SKM-1 treated with dmso at 0.1 percent for 144 hours (cell line): ENCODE measurements around the gene WDR11.
"Not testable (repeated sequence)": the region's sequence is repeated elsewhere in the genome, so short reads cannot be mapped to it uniquely, and the experiment has no call there.

Experiments used
- DNase-seq: peaks from one replicate; lab custom pipeline; 2025; ENCODE audit not compliant: unreplicated experiment; lab: John Stamatoyannopoulos, UW

Gene WDR11

DNA sequence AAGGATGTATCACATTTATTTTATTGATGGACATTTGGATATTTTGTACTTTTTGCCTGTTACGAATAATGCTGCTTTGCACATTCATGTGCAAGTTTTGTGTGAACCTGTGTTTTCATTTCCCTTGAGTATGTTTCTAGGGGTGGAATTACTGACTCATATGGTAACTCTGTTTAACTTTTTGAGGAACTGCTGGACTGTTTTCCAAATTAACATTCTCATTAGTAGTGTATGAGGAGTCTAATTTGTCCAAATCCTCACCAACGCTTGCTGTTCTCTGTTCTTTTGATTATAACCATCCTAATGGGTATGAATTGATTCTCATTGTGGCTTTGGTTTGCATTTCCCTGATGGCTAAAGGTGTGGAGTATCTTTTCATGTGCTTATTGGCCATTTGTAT lies 3.2 kb downstream of the WDR11 start:
- DNase-seq = no peak

DNA sequence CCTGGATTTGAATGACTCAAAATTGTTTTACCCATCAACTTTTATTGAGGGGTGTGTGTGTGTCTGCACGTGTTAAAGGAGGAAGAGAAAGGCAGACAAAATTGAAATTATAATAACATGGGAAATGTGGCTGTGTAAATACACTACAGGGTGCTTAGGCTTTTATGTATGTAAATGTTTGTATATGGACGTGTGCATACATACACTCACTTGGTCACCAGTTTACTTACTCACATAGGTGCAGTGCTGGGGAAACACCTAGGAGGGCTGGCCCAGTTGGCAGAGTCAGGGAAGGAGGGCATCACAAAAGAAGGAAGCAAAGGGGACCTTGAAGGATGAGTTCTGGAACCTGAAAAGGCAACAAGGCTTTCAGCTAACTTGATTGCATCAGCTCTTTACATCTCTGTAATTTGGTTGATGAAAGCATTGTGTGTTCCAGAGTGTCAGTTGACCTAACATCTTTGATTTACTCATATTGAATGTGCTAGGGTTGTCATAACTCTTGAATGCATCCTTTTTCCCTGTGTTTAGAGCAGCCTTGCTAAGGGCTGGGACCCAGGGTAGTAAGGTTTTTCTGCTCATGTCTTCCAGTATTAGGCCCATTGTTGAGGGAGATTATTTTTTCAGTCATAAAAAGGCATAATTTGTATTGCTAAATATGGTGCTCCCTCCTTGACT lies 10.2 kb downstream of the WDR11 start:
- DNase-seq = no peak

DNA sequence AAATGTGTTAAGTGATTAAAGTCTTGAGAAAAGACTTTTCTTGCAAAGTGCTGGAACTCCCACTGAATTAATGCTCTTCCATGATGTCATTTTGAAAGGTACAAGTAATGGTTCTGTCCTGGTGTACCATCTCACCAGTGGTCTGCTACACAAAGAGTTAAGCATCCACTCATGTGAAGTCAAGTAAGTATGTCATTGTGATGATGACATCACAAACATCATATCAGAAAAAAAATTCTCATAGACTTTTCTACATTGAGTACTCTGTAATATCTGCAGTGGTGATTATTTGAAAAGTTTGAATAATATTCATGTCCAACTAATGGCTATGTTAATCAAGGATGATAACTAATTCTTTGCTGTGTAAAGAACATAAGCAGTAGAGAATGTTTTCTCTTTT lies 22.6 kb downstream of the WDR11 start:
- DNase-seq = no peak

DNA sequence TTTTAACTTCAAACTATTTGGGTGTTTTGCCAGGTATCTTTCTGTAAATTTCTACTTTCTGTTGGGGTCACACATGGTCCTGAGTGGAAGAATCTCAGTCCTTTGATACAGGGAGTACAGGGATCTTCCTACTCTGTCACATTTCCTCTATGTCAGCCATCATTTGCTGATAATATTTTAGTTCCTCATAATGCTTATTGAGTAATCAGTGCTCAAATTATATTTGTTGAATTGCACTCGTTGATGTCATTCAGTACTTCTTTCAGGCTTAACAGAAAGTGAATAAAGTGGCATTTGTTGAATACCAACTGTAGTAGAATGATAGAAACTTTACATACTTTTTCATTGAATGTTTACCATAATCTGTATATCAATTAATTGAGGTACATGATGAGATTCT lies 31.9 kb downstream of the WDR11 start:
- no peak for DNase-seq

DNA sequence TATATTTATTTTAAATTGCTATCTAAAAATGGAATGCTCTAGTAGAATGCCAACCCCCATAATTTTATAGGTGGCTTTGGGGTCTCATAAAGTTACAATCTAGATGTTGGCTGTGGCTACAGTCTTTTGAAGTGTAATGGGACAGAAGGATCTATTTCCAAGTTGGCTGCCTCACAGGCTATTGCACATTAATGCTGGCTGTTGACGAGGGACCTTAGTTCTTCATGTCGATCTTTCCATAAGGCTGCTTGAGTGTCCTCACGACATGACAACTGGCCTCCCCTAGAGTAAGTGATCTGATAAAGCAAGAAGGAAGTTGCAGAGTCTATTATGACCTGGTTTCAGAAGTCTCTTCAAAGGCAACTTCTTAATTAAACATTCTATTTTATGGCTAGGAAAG lies 36.3 kb downstream of the WDR11 start:
- DNase-seq = no peak

DNA sequence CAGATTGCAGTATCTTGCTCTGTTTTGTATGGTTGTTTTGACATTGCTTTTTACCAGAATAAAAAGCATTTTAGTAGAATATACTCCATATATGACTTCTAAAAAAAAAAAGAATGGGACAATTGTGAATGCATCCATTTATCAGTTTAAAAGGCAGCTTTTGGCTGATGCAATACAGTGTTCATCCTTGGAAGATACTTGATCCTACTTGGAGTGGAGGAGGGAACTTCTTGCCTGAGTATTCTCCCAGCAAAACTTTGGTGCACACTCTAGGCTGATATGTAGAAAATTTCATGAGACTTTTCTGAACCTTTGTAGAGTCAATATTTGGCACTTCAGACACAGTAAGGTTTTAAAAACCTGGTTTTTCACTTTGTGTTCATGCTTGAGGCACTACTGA lies 40.2 kb downstream of the WDR11 start:
- no peak for DNase-seq

DNA sequence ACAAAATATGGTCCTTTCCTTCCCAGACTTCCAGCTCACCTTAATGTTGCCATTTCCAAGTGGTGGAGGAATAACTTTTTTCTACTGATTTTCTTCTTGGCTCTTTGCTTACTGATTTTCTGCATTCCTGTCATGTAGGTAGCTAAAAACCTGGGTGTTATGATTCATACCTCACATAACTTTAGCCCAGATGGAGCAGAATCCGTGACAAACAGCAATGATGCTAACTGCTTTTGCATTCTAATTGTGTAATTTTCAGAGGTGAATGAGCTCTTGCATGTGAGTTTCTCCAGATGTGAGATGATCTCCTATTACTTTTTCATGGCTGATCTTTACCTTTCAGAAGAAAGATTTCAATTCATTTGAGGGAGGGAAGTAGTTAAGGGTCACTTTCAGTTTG lies 43.4 kb downstream of the WDR11 start:
- no peak for DNase-seq

DNA sequence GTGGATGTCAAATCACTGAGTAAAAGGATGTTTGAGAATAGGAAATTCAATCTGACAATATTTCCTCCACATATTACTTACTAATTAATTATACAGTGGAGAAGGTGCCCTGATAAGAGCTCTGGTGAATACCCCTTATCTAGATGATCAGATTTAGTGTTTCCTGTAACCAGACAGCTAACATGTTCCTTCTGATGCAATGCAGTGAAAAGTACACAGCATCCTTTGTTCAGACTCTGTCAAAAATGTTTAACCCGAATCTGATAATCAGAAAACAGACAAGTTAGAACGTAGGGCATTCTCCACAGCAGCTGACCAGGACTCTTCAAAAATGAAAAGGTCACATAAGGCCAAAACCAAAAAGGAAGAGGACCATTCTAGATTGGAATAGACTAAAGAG lies 46.2 kb downstream of the WDR11 start:
- DNase-seq = no peak

DNA sequence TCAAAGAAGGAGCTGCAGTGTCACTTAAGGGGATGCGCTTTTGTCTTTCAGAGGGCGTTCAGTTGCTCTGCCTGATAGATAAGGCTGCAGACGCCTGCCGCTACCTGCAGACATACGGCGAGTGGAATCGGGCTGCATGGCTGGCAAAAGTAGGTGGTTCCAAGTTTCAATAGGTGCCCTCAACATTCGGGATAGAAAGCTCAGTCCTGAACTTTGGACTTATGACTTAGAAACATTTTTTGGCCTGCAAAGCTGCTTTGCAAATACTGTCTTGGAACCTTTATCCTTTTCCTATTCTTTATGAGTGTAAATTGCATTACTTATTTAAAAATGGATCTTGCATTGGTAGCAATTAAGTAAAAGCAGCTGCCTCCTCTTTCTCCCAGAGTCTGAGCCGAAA lies 54.1 kb downstream of the WDR11 start:
- DNase-seq = no peak

DNA sequence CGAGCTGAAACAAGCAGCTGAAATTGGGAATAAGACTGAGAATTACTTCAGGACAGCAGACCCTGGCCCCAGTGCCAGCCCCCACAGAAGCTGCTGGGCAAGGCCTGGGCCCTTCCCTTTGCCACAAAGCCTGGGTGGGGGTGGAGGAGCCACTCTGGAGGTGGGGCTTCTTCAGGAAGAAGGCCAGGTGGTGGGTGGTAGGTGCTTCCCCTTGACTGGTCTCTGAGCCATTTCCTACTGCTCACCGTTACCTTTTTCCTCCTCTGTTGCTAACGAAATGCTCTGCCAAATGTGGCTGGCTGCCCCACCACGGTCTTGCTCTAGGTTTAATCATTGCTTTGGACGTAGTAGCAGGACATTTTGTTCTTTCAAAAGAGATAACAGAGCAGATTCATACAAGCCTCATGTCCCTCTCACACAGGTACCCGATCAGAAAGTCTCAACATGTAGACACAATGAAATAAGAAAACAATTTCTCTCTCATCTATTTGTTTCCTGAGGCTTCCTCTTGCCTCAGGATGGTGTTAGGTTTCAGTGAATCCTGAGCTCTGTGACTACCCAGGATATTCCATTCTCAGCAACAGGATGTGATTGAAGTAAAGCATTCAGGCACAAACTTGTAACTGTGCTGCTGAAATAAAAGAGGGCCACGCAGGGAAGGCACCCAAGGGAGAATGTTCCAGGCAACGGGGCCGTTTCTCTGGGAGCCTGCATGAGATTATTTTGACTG lies 66.5 kb downstream of the WDR11 start:
- DNase-seq = no peak

DNA sequence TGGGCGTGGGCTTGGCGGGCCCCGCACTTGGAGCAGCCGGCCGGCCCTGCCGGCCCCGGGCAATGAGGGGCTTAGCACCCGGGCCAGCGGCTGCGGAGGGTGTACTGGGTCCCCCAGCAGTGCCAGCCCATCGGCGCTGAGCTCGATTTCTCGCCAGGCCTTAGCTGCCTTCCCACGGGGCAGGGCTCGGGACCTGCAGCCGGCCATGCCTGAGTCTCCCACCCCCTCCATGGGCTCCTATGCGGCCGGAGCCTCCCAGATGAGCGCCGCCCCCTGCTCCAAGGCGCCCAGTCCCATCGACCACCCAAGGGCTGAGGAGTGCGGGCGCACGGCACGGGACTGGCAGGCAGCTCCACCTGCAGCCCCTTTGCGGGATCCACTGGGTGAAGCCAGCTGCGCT lies 72.7 kb downstream of the WDR11 start:
- DNase-seq = not testable (repeated sequence)

DNA sequence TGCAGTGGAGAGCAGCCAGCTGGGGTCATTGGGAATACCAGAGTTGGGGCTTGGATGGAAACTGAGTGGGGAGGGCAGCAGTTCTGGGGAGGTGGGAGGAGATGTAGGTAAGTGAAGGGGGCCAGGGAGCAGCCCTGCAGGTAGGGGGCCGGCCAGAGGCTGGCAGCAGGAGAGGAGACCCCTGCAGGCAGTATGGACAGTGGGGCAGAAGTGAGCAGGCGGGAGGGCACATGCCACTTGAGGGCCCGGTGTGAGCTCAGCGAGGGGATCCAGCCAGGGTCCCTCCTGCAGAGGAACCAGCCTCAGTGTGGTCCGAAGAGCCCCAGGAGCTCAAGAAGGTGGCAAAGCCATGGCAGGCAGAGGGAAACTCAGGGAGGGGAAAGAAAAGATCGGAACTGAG lies 75.4 kb downstream of the WDR11 start:
- DNase-seq = no peak

DNA sequence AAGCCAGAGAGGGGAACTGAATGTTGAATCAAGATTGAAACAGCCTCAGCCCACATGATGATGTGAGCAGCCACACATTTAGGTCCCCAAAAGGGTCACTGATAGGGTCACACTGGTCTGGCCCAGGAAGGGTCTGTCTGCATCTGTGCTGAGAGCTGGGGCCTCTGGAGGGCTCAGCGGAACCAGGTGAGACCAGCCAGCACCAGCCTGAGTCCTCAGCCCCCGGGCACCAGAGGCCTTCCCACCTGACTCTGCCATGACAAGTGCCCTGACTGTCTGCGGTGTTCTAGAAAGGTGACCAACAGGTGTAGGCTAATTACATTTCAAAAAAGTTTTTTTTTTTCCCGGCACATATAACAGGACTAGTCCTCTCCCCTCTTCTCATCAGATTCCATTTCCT lies 76.2 kb downstream of the WDR11 start:
- no peak for DNase-seq

DNA sequence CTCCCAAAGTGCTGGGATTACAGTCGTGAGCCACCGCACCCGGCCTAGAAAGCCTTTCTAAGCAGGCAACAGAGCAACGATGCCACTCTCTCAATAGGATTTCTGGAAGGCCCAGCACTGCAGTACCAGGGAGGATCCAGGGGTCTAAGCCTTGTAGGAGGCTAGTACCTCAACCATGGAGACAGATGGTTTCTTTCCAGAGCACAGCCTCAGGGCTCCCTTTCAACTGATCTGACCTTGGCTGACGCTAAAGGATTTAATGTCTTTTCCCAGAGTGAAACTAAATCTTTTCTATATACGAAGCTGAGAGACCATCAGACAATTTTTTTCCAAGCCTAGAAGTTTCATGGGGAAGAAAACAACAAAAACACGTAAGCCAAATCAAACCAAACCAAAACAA lies 78.0 kb downstream of the WDR11 start:
- no peak for DNase-seq

DNA sequence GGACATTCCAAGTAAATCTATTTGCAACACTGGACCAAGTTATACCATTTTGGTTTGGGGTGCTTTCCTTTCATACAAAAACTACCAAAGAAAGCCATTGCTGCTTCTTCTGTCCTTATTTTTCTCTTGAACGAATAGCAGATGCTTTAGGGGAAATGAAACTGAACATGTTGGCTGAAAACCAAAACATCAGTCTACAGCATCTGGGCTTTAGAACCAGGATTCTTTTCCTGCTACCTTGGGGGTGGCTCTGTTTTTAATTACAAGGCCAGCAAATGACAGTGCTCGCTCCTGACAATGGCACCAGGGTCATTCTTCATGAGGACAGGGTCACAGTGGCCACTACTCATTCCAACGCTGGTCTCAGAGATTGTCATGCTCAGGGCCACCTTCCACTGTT lies 80.3 kb downstream of the WDR11 start:
- no peak for DNase-seq

DNA sequence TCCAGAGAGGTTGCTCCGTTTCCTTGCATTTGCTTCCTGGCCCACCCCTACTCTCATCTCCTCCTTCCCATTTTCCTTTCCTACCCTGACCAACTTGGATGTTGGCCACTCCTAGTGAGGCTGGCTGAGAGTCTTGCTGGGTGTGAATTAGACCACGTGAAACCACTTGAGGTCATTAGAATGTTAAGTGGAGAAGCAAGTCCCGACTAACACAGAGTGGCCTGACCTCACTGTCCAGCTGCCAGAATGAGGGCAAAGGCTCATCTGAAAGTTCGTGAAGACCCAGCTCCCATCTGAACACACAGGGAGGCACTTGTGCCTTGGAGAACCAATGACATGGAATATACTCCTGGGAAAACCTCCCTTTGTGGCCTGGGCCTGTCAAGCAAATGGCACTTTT lies 80.8 kb downstream of the WDR11 start:
- DNase-seq = no peak

DNA sequence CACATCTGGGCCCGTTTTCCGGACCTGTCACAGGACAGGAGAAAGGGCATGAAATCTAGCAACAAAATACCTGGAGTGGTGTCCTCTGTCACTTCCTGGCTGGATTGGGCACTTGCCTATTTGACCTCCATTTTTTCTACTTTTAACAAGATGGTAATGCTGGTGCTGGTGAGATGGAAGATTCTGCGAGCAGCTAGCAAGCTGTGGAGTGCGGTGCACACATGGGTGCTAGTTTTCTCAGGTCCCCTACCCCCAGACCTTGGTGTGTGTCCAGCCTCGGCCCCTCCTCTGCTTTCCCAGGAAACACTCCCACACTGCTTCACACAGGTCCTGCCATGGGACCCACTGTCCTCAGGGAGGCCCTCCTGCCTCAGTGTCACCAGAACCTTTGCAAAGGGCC lies 87.7 kb downstream of the WDR11 start:
- no peak for DNase-seq

DNA sequence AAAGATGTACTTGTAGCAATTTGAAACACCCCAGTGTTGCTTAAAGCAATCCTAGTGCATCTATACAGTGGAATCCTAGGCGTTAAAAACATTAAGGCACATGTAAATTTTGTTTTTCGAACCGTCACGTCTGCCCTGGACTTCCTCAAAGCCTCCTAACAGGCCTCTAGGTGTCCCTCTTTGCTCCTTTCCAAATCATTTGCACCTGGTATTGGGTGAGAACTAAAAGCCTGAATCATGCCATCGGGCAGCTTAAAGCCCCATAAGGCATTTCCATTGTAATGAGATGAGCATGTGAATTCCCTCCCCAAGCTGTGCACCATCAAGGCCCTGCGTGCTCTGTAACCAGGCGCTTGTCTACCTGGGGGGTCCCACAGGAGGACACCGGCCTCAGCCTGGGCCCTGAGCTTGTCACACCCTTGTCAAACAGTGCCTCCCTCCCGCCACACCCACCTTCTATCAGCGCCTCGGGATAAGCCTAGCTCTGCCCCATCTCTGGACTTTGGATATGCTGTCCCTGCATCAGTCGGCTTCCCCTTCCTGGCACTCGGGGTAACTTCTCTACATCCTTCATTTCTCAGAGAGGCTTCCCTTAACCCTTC lies 89.2 kb downstream of the WDR11 start:
- no peak for DNase-seq

DNA sequence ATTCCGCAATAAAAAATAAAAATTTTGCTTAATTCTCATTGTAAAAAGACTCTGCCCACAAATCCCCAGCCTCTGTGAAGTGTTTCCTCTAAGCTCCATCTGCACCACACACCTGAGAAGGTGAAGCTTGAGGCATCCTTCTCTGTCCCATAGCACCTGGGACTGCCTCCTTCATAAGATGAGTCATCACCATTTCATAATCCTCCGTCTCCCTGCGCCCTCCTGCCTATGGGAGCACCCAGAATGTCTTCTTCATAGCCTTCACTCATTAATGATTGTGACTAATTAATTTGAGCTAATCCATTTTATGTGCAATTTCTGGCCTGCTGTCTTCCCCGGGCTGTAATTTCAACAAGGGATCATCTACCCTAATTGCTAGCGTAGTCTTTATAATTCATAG lies 90.3 kb downstream of the WDR11 start:
- DNase-seq = no peak

DNA sequence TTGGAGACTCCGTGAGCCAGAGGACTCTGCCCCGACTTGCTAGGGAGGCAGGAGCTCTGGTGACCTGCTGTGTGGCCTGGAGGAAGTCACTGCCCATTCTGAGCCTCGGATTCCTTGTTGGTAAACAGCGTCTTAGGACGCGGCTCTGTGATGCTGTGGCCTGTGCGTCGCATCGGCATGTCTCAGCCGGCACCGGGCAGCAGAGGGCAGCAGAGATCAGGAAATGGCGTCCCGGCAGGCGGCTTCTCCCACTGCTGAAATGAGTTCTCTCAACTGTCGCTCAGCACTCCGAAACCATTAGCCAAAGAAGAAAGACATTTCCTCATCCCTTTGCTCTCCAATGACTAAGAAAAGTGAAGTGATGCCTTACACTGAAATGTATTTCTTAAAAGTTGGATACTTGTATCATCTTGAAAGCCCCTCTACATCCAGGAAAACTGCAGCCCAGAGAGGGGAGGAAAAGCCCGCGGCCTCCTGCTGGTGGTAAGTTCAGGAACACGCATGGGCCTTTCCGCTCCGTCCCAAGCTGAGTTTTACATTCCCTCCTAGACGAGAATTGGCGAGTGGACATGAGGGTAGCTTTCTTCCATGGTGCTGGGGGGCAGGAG lies 91.7 kb downstream of the WDR11 start:
- peak; percentile 33 for DNase-seq

DNA sequence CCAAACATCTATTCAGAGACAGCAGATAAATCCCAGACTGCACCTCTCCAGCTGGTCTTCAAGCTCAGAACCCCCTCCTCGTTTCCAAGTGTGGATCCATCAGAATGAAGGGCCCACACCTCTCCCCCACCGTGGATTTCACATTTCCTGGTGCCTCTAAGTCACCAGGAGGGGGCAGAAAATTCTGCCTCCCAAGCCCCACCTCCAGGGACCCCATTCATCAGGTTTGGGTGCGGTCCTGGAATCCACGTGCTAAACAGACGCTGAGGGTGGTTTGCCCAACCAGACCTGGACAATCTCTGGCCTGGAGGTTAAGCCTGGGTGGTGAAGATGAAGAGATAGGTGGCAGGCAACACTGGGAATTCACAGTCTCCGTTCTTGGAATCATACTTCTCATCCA lies 92.4 kb downstream of the WDR11 start:
- DNase-seq = no peak

DNA sequence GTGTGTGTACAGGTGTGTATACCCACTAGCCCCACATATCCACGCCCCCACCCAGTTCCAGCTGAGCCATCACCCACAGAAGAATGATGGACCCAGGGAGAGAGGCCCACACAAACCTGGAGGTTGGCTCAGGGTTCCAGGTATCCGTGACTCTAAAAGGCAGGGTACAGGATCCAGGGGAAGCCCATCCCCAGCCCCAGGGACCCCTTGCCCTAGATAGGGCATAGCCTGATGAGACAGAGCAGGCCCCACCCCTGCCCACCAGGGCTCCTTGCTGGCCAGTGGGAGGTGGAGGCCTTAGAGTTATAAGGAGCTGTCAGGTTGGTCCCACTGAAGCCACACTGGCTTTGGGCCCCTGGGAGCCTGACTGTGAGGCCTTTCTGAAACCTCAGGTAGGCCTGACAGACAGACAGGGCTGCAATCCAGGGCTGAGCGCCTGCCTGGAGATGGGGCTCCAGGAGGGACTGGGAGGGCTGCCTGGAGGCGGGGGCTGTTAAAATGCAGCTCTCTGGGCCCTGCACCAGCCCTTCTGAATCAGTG lies 93.5 kb downstream of the WDR11 start:
- DNase-seq = no peak
